Measurements from ENCODE around the gene APBB1. TPM values are rescaled to one million over a fixed set of nuclear protein-coding genes. Genes with fewer than 3 reads are reported as not detected.
A peak's percentile ranks its signal among the peaks of the same experiment; 100 is the strongest.

The APBB1 gene
- total and polyA plus RNA-seq, 2 of the 4 experiments (the other 2 are of a cell fraction), result 39.4 to 44.1 TPM

GRCh38 chr11:6377902-6378639 lies 40.8 kb downstream of the APBB1 start:
- no peak overlapping the region for H2BK20ac ChIP-seq (ENCODE audit: low read depth, low read length)
- H4K8ac ChIP-seq (ENCODE audit: low read depth in 2 of 2, low read length in 2 of 2), result no peak overlapping the region
- H3K9ac ChIP-seq (ENCODE audit: low read depth, low read length), result no peak overlapping the region
- ATAC-seq (ENCODE audit: low read depth) (peak; percentile 39; the same call in 1 of the 2 replicates), DNase-seq (no peak)
- ChIA-PET POLR2A (ENCODE audit: unreplicated experiment) (no interaction called here), CTCF (interaction anchor here (0.6 to 5.2 kb wide), 10 partner anchors 10 to 291 kb away, joined by 3 to 107 read pairs (median 7); partner anchors contain the start of gene HPX)
- H4K5ac ChIP-seq (ENCODE audit: low read depth, low read length), result no peak overlapping the region
- H3K9me3 ChIP-seq (ENCODE audit: control insufficient read depth, insufficient read depth, low read length), result no peaks in the 10 kb centered on the region
- H3K9me1 ChIP-seq (ENCODE audit: insufficient read depth, low read length), result no peaks in the 10 kb centered on the region
- no peak overlapping the region for H3K14ac ChIP-seq (replicated peaks; ENCODE audit: low read depth, low read length)
- no peaks in the 10 kb centered on the region for H4K20me1 ChIP-seq (ENCODE audit: insufficient read depth, low read length)
- no CpG with 5 or more reads among the region's 4 CpGs for WGBS, 2 experiments (ENCODE audit: extremely low coverage in 2 of 2, insufficient read length in 1 of 2)
- no peak overlapping the region for H3K56ac ChIP-seq (ENCODE audit: extremely low read depth, insufficient read depth, low read length)
- H3K27ac ChIP-seq (ENCODE audit: insufficient read depth, low read length), result no peak overlapping the region
- H3K4me2 ChIP-seq (ENCODE audit: low read depth, low read length), result no peak overlapping the region
- dilution Hi-C loops (cut with HindIII; ENCODE audit: low sequenced_read_pairs, unreplicated experiment), result no loop called here
- peaks cover 2% of the 10 kb centered on the region for H3K27me3 ChIP-seq (ENCODE audit: control insufficient read depth, insufficient read depth, low read length)
- no peak overlapping the region for H3K4me3 ChIP-seq (ENCODE audit: insufficient read depth, low read depth, low read length)
- H3K79me1 ChIP-seq (ENCODE audit: low read depth in 1 of 2, low read length in 2 of 2), result no peaks in the 10 kb centered on the region
- in situ Hi-C loops (cut with MboI; ENCODE audit: low sequenced_read_pairs), result no loop called here
- no peaks in the 10 kb centered on the region for H3K4me1 ChIP-seq (ENCODE audit: control insufficient read depth, insufficient read depth, low read length)
- no peak overlapping the region for H4K91ac ChIP-seq (ENCODE audit: insufficient read depth, low read depth, low read length)
- H2AK9ac ChIP-seq (replicated peaks; ENCODE audit: low read depth, low read length, poor library complexity), result no peak overlapping the region
- intact Hi-C loops (cut with micrococcal nuclease), result loop anchor here (5.0 kb wide), 2 partner anchors 154 to 304 kb away; partner anchors contain the start of gene MRPL17
- no peak overlapping the region for H2AK5ac ChIP-seq (ENCODE audit: low read depth, low read length)
- no peak overlapping the region for H3K18ac ChIP-seq (ENCODE audit: low read depth, low read length)
- peak overlapping the region; percentile 24 for H2AFZ ChIP-seq (replicated peaks; ENCODE audit: low read length, poor library complexity)
- no peaks in the 10 kb centered on the region for H3K36me3 ChIP-seq (ENCODE audit: control insufficient read depth, insufficient read depth, low read length)
- BruUV-seq (replicated peaks), result no TSS peak
- H3K4ac ChIP-seq (ENCODE audit: low read depth, low read length), result no peak overlapping the region
- H2BK120ac ChIP-seq (ENCODE audit: low read depth, low read length), result no peak overlapping the region
- H3K23ac ChIP-seq (ENCODE audit: low read depth, low read length), result no peak overlapping the region
- no peak overlapping the region for H2BK15ac ChIP-seq (ENCODE audit: low read depth, low read length)
- TF ChIP-seq CEBPB (IDR thresholded peaks at IDR 0.05; ENCODE audit: low read depth, low read length), result no peak
- TF ChIP-seq MAFK (IDR thresholded peaks at IDR 0.05; ENCODE audit: low read depth, low read length), result no peak
- TF ChIP-seq SMC3 (IDR thresholded peaks at IDR 0.05; ENCODE audit: low read depth, low read length), result no peak
- TF ChIP-seq BHLHE40 (IDR thresholded peaks at IDR 0.05; ENCODE audit: low read depth, low read length), result no peak
- TF ChIP-seq FOS (IDR thresholded peaks at IDR 0.05; ENCODE audit: low read depth, low read length), result no peak
- no peak for TF ChIP-seq NFE2L2 (IDR thresholded peaks at IDR 0.05; ENCODE audit: low read depth, low read length)
- no peak for TF ChIP-seq RAD21 (IDR thresholded peaks at IDR 0.05; ENCODE audit: low read length)
- TF ChIP-seq CTCF (conservative IDR thresholded peaks at IDR 0.05; ENCODE audit: low read depth, low read length), result no peak
- no peak for TF ChIP-seq POLR2A (IDR thresholded peaks at IDR 0.05; ENCODE audit: low read depth, low read length)
- no peak overlapping the region for H2BK5ac ChIP-seq (ENCODE audit: low read depth, low read length, poor library complexity, severe bottlenecking)
